OCI-LY1 (cell line): Measurements from ENCODE around the gene EPX.

Source experiments
- CTCF ChIP-seq: fragments of 200-600 bp; sonication (generic), shearing (Covaris generic); IDR thresholded peaks from 2 replicates; pipeline ENCODE4 v1.5.1; 2017; ENCODE audit warnings: mild to moderate bottlenecking, antibody characterized with exemption, low read length, moderate library complexity, mixed read lengths
- EZH2 ChIP-seq: fragments of 200-600 bp; sonication (generic), shearing (Covaris generic); IDR thresholded peaks from 2 replicates; pipeline ENCODE4 v1.8.0; 2017; ENCODE audit warnings: borderline replicate concordance, mixed run types, mild to moderate bottlenecking, antibody characterized with exemption, low read length, moderate library complexity, mixed read lengths

GRCh38 chr17:58156839-58157803 lies 35.4 kb upstream of the EPX start:
- TF ChIP-seq CTCF = no peak
- TF ChIP-seq EZH2 = no peak
